GM10248 (cell line): Measurements from ENCODE around the gene ZNF570.
A peak's percentile ranks its signal among the peaks of the same experiment; 100 is the strongest.

Experiments
- CTCF ChIA-PET: fragments of 300-600 bp; sonication (Branson Sonifier 250); formaldehyde crosslinking; extraction: SDS; loops from one replicate; lab custom pipeline; 2021; ENCODE audit warnings: antibody characterized with exemption; lab: Yijun Ruan, JAX
- POLR2A ChIA-PET: fragments of 350-650 bp; sonication (Branson Sonifier 250); formaldehyde crosslinking; extraction: SDS; loops from one replicate; lab custom pipeline; 2020; ENCODE audit warnings: antibody characterized with exemption; lab: Yijun Ruan, JAX
- DNase-seq: peaks from one replicate; pipeline ENCODE4 v3.0.0; 2012; ENCODE audit errors: extremely low spot score
- TF ChIP-seq, protein P1 (sequence below): IDR thresholded peaks from 2 replicates; pipeline ENCODE4 v1.5.1; 2012; ENCODE audit warnings: mild to moderate bottlenecking, low read depth; ENCODE audit errors: extremely low read depth, missing control alignments, control extremely low read depth

Gene ZNF570

DNA sequence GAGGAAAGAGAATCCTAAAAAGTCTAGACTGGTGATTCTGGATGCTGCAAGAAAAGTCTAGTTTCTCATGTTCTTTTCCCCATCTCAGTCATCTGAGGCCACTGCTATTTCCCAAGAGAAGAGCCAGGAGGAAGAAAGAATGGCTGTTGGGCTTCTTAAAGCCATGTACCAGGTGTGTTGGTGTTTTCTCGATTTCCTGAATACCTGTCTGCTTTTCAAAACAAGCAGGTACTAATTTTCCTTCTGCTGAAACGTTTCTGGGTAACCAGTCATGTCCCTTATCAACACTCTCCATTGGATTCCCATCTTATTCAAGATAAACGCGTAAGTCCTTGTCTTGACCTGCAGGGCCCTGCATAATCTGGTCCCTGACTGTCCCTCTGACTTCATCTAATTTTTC lies 1.1 kb downstream of the ZNF570 start:
- POLR2A ChIA-PET, result no interaction called here
- DNase-seq, result no peak
- TF ChIP-seq, protein P1, sequence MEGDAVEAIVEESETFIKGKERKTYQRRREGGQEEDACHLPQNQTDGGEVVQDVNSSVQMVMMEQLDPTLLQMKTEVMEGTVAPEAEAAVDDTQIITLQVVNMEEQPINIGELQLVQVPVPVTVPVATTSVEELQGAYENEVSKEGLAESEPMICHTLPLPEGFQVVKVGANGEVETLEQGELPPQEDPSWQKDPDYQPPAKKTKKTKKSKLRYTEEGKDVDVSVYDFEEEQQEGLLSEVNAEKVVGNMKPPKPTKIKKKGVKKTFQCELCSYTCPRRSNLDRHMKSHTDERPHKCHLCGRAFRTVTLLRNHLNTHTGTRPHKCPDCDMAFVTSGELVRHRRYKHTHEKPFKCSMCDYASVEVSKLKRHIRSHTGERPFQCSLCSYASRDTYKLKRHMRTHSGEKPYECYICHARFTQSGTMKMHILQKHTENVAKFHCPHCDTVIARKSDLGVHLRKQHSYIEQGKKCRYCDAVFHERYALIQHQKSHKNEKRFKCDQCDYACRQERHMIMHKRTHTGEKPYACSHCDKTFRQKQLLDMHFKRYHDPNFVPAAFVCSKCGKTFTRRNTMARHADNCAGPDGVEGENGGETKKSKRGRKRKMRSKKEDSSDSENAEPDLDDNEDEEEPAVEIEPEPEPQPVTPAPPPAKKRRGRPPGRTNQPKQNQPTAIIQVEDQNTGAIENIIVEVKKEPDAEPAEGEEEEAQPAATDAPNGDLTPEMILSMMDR, result no peak
- CTCF ChIA-PET, result no interaction called here

GRCh38 chr19:37472165-37472564 lies 3.0 kb downstream of the ZNF570 start:
- TF ChIP-seq, protein P1, result no peak
- CTCF ChIA-PET, result no interaction called here
- POLR2A ChIA-PET, result no interaction called here
- DNase-seq, result no peak

DNA sequence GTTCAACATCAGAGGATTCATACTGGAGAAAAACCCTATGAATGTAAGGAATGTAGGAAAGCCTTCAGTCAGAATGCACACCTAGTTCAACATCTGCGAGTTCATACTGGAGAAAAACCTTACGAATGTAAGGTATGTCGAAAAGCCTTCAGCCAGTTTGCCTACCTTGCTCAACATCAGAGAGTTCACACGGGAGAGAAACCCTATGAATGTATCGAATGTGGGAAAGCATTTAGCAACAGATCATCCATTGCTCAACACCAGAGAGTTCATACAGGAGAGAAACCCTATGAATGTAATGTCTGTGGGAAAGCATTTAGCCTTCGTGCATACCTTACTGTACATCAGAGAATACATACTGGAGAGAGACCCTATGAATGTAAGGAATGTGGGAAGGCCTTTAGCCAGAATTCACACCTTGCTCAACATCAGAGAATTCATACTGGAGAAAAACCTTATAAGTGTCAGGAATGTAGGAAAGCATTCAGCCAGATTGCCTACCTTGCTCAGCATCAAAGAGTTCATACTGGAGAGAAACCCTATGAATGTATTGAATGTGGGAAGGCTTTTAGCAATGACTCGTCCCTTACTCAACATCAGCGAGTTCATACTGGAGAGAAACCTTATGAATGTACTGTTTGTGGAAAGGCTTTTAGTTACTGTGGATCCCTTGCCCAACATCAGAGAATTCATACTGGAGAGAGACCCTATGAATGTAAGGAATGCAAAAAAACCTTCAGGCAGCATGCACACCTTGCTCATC lies 15.4 kb downstream of the ZNF570 start:
- TF ChIP-seq, protein P1, result no peak
- no peak for DNase-seq
- CTCF ChIA-PET, result no interaction called here

DNA sequence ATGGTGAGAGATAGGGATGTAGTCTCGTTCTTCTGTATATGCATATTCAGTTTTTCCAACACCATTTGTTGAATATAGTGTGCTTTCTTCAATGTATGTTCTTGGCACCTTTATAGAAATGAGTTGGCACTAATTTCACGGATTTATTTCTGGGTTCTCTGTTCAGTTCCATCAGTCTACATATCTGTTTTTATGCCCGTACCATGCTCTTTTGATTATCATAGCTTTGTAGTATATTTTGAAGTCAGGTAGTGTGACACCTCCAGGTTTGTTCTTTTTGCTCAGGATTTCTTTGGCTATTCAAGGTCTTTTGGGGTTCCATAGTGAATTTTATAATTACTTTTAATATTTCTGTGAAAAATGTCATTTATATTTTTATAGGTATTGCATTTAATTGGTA lies 23.1 kb downstream of the ZNF570 start:
- TF ChIP-seq, protein P1, result no peak
- POLR2A ChIA-PET, result no interaction called here
- CTCF ChIA-PET, result no interaction called here
- DNase-seq, result no peak

More for the DNA sequence above, 15.4 kb downstream of the ZNF570 start:
- POLR2A ChIA-PET, result no interaction called here

- CTCF ChIA-PET, result no interaction called here
- TF ChIP-seq, protein P1, result no peak
- POLR2A ChIA-PET, result interaction anchor here (0.6 kb wide), 1 partner anchor 88 kb away, joined by 3 read pairs; the partner anchor contains the start of genes ZNF540 and ZNF571
- peak; percentile 31 for DNase-seq
Observed at GRCh38 chr19:37505958-37506386, 36.8 kb downstream of the ZNF570 start.

- ChIA-PET CTCF (no interaction called here), POLR2A (interaction anchor here (0.6 kb wide), 1 partner anchor 88 kb away, joined by 3 read pairs; the partner anchor contains the start of genes ZNF540 and ZNF571)
- TF ChIP-seq, protein P1, result no peak
- DNase-seq, result peak; percentile 58
Observed at GRCh38 chr19:37506387-37507166, 37.4 kb downstream of the ZNF570 start, which contains the start of gene ZNF793. Gene ZNF793 (plus strand): TSS chr19:37506939. CDS start chr19:37523440, 16,501 bp downstream.
